Transverse colon (tissue), 4 donors: Measurements from ENCODE around the gene ATP5ME. TPM values are rescaled to one million over a fixed set of nuclear protein-coding genes. Genes with fewer than 3 reads are reported as not detected.

Experiments
- DNase-seq: peaks from one replicate; pipeline ENCODE4 v3.0.0-alpha.2; 2019
- H3K27ac ChIP-seq, 4 donors: fragments of 200-600 bp; sonication (generic); 2 replicates each; pipeline ENCODE4 v1.5.1; 2016 to 2018; ENCODE audit warnings: inconsistent platforms in 4 of 4
- H3K27me3 ChIP-seq: fragments of 200-600 bp; sonication (generic); 2 replicates; pipeline ENCODE4 v1.5.1; 2017; ENCODE audit warnings: inconsistent platforms
- H3K36me3 ChIP-seq, 4 donors: fragments of 200-600 bp; sonication (generic); 2 replicates each; pipeline ENCODE4 v1.5.1; 2017 to 2019; ENCODE audit warnings: inconsistent platforms in 4 of 4
- H3K4me1 ChIP-seq, 4 donors: fragments of 200-600 bp; sonication (generic); 2 replicates each; pipeline ENCODE4 v1.5.1; 2017 to 2020; ENCODE audit warnings: inconsistent platforms in 4 of 4
- H3K4me3 ChIP-seq, 4 donors: fragments of 200-600 bp; sonication (generic); 1 replicate in 1 of 4; 2 replicates in 3 of 4; pipeline versions ENCODE4 v1.5.1 to v1.6.1; 2017 to 2019; ENCODE audit warnings: inconsistent platforms in 4 of 4
- H3K9me3 ChIP-seq, 2 donors: fragments of 200-600 bp; sonication (generic); 2 replicates each; pipeline ENCODE4 v1.5.1; 2017 to 2019; ENCODE audit warnings: inconsistent platforms in 2 of 2
- CTCF ChIP-seq, 5 experiments: fragments of 200-600 bp in 3 of 5; fragments of 450-650 bp in 2 of 5; sonication (generic) in 3 of 5; IDR thresholded peaks; 1 replicate in 2 of 5; 2 replicates in 3 of 5; pipeline ENCODE4 v1.5.1; 2016 to 2017; ENCODE audit warnings: antibody characterized with exemption in 5 of 5, inconsistent platforms in 3 of 5, mild to moderate bottlenecking in 2 of 5, moderate library complexity in 1 of 5
- EP300 ChIP-seq: sonication (generic); formaldehyde crosslinking; IDR thresholded peaks from one replicate; pipeline ENCODE4 v1.6.1; 2017; ENCODE audit warnings: antibody characterized with exemption, low read depth
- POLR2A ChIP-seq: fragments of 450-650 bp; IDR thresholded peaks from one replicate; pipeline ENCODE4 v1.6.1; 2016; ENCODE audit warnings: antibody characterized with exemption, mild to moderate bottlenecking, moderate library complexity
- POLR2AphosphoS5 ChIP-seq, 3 donors: sonication (generic); formaldehyde crosslinking; IDR thresholded peaks; one replicate each; pipeline ENCODE4 v1.6.1; 2016; ENCODE audit warnings: antibody characterized with exemption in 3 of 3
- WGBS, 2 donors: methylation state at CpG; one replicate each; pipeline ENCODE4 v1.1.5; 2018; ENCODE audit warnings: low coverage in 1 of 2; 5-methylcytosine and 5-hydroxymethylcytosine counted together
- in situ Hi-C, 4 donors: fragments of 200-750 bp; cut with MboI; loops; one replicate each; pipeline versions ENCODE4 v1.15.0 to v1.15.1; 2017; ENCODE audit warnings: low sequenced_read_pairs in 3 of 4, low pct_ligation_motif_present in 1 of 4, low pct_unique_long_range_greater_than_20kb in 1 of 4
- intact Hi-C: fragments of 100-400 bp; cut with DNase I; formaldehyde crosslinking; loops from one replicate; pipeline ENCODE4 v1.15.1; 2023; ENCODE audit warnings: low total_unique reads
- total RNA-seq, 4 donors: library from RNA; depleted of rRNA; stranded (reverse); fragments of >200 nt; gene quantifications; one replicate each; pipeline ENCODE4 v1.1.0, GENCODE V29; 2016

ATP5ME gene
- total RNA-seq, 4 donors from 2014 or later, result 52.0 to 152 (median 148) TPM; not detected in 1

GRCh38 chr4:661231-661630 is 12.8 kb downstream of the ATP5ME start:
- intact Hi-C loops, result no loop called here
- WGBS, 2 donors, result 80% methylated on average over 3 of the region's 3 CpGs; no CpG with 5 or more reads in 1 of the 2 donors

GRCh38 chr4:660401-660800 is 13.7 kb downstream of the ATP5ME start:
- in situ Hi-C loops, result no loop called here
- no peak for DNase-seq
- Histone ChIP-seq H3K27ac (no peak overlapping the region), H3K9me3 (no peaks in the 10 kb centered on the region), H3K36me3 (no peaks in the 10 kb centered on the region), H3K27me3 (peaks cover 17% of the 10 kb centered on the region), H3K4me3 (no peak overlapping the region), H3K4me1 (peaks cover 0 to 10% (median 6%) of the 10 kb centered on the region in 4 donors)
- 91 to 100% methylated on average over 5 to 9 of the region's 10 CpGs for WGBS, 2 donors
- no peak for TF ChIP-seq POLR2A
- no peak for TF ChIP-seq CTCF (IDR thresholded peaks at IDR 0.05)
- no peak for TF ChIP-seq EP300
- no peak for TF ChIP-seq POLR2AphosphoS5 (IDR thresholded peaks at IDR 0.05)
- intact Hi-C loops, result no loop called here

More at GRCh38 chr4:661231-661630, 12.8 kb downstream of the ATP5ME start:
- Histone ChIP-seq H3K27ac (no peak overlapping the region), H3K27me3 (peaks cover 8% of the 10 kb centered on the region), H3K36me3 (no peaks in the 10 kb centered on the region), H3K9me3 (no peaks in the 10 kb centered on the region), H3K4me3 (no peak overlapping the region), H3K4me1 (peaks cover 0 to 10% (median 6%) of the 10 kb centered on the region in 4 donors)
- TF ChIP-seq POLR2AphosphoS5 (IDR thresholded peaks at IDR 0.05) (no peak), CTCF (IDR thresholded peaks at IDR 0.05) (no peak), EP300 (no peak), POLR2A (no peak)
- in situ Hi-C loops, result no loop called here
- no peak for DNase-seq

GRCh38 chr4:659851-660250 is 14.2 kb downstream of the ATP5ME start:
- intact Hi-C loops (no loop called here), in situ Hi-C loops (no loop called here)
- H3K4me3 ChIP-seq, result no peak overlapping the region
- TF ChIP-seq POLR2A (no peak), POLR2AphosphoS5 (IDR thresholded peaks at IDR 0.05) (no peak), CTCF (IDR thresholded peaks at IDR 0.05) (no peak), EP300 (no peak)
- H3K27ac ChIP-seq, result no peak overlapping the region
- no peaks in the 10 kb centered on the region for H3K9me3 ChIP-seq
- WGBS, 2 donors, result 89% methylated on average over 8 of the region's 8 CpGs; no CpG with 5 or more reads in 1 of the 2 donors
- H3K4me1 ChIP-seq, result peaks cover 0 to 10% (median 6%) of the 10 kb centered on the region in 4 donors
- peaks cover 22% of the 10 kb centered on the region for H3K27me3 ChIP-seq
- no peak for DNase-seq
- H3K36me3 ChIP-seq, result no peaks in the 10 kb centered on the region

- H3K27me3 ChIP-seq, result peaks cover 23% of the 10 kb centered on the region
- in situ Hi-C loops, result no loop called here
- H3K4me1 ChIP-seq, result peaks cover 0 to 7% (median 6%) of the 10 kb centered on the region in 4 donors
- no peaks in the 10 kb centered on the region for H3K36me3 ChIP-seq
- TF ChIP-seq POLR2A, result no peak
- no peak for TF ChIP-seq POLR2AphosphoS5 (IDR thresholded peaks at IDR 0.05)
- TF ChIP-seq EP300, result no peak
- no peak for TF ChIP-seq CTCF (IDR thresholded peaks at IDR 0.05)
- WGBS, 2 donors, result 88% methylated on average over 32 of the region's 32 CpGs; no CpG with 5 or more reads in 1 of the 2 donors
- intact Hi-C loops, result no loop called here
- H3K4me3 ChIP-seq, result no peak overlapping the region
- no peaks in the 10 kb centered on the region for H3K9me3 ChIP-seq
- H3K27ac ChIP-seq, result no peak overlapping the region
- DNase-seq, result no peak
These were observed 15.1 kb downstream of the ATP5ME start for GRCh38 chr4:658681-659667.
